GDM1 (cell line): ENCODE measurements around the gene TRIM75.
"Not testable (repeated sequence)": the region's sequence is repeated elsewhere in the genome, so short reads cannot be mapped to it uniquely, and the experiment has no call there.

ENCODE experiments used
- DNase-seq: peaks from one replicate; lab custom pipeline; 2025; lab: John Stamatoyannopoulos, UW

Gene TRIM75

GRCh38 chr4:165077034-165077578 lies 23.4 kb downstream of the TRIM75 start:
- DNase-seq: no peak

GRCh38 chr4:165079476-165079875 lies 25.8 kb downstream of the TRIM75 start:
- DNase-seq: no peak

GRCh38 chr4:165084787-165085186 lies 31.1 kb downstream of the TRIM75 start:
- DNase-seq: not testable (repeated sequence)

- no peak for DNase-seq
Measured at GRCh38 chr4:165085946-165086345, 32.3 kb downstream of the TRIM75 start.

- no peak for DNase-seq
Measured at GRCh38 chr4:165088366-165088765, 34.7 kb downstream of the TRIM75 start.

GRCh38 chr4:165092187-165092586 lies 38.5 kb downstream of the TRIM75 start:
- not testable (repeated sequence) for DNase-seq

- no peak for DNase-seq
Measured at GRCh38 chr4:165094873-165095272, 41.2 kb downstream of the TRIM75 start.

GRCh38 chr4:165095291-165095690 lies 41.6 kb downstream of the TRIM75 start:
- no peak for DNase-seq

- no peak for DNase-seq
Measured at GRCh38 chr4:165096776-165097175, 43.1 kb downstream of the TRIM75 start.

GRCh38 chr4:165101641-165102040 lies 48.0 kb downstream of the TRIM75 start:
- DNase-seq: no peak

- DNase-seq: no peak
Measured at GRCh38 chr4:165106518-165106917, 52.9 kb downstream of the TRIM75 start.
